Activated CD8-positive, alpha-beta T cell treated with anti-CD3 and anti-CD28 coated beads for 36 hours (primary cell): ENCODE measurements around the gene GRAMD2B. TPM values are rescaled to one million over a fixed set of nuclear protein-coding genes. Genes with fewer than 3 reads are reported as not detected.

ENCODE experiments used
- ATAC-seq: fragments of 200-7000 bp; cut with Tn5 transposase; one replicate; pipeline ENCODE4 v1.10.0; 2021; ENCODE audit warnings: mild to moderate bottlenecking, moderate library complexity
- CTCF ChIA-PET: fragments of 350-600 bp; sonication (Branson Sonifier 250); formaldehyde crosslinking; loops from one replicate; lab custom pipeline; 2021; ENCODE audit warnings: antibody characterized with exemption; lab: Charles Lee
- POLR2A ChIA-PET: fragments of 350-600 bp; sonication (Branson Sonifier 250); formaldehyde crosslinking; loops from one replicate; lab custom pipeline; 2021; ENCODE audit warnings: antibody characterized with exemption; lab: Charles Lee
- DNase-seq: peaks from one replicate; pipeline ENCODE4 v3.0.0-alpha.2; 2020
- H3K27ac Mint-ChIP-seq: one replicate; pipeline ENCODE4 v1.8.0; 2021; ENCODE audit warnings: mild to moderate bottlenecking, mixed read lengths
- H3K27me3 Mint-ChIP-seq: one replicate; pipeline ENCODE4 v1.8.0; 2021; ENCODE audit warnings: mixed read lengths
- H3K36me3 Mint-ChIP-seq: one replicate; pipeline ENCODE4 v1.8.0; 2021; ENCODE audit warnings: low read depth, mixed read lengths
- H3K4me1 Mint-ChIP-seq: one replicate; pipeline ENCODE4 v1.8.0; 2021; ENCODE audit warnings: low read depth, mixed read lengths
- H3K4me3 Mint-ChIP-seq: one replicate; pipeline ENCODE4 v1.8.0; 2021; ENCODE audit warnings: mild to moderate bottlenecking, moderate library complexity, mixed read lengths
- H3K9me3 Mint-ChIP-seq: one replicate; pipeline ENCODE4 v1.8.0; 2021; ENCODE audit warnings: mixed read lengths
- CTCF ChIP-seq: fragments of 200-600 bp; IDR thresholded peaks from one replicate; pipeline ENCODE4 v1.8.0; 2022; ENCODE audit warnings: antibody characterized with exemption, mild to moderate bottlenecking
- intact Hi-C: fragments of 100-400 bp; cut with micrococcal nuclease; formaldehyde crosslinking; loops from one replicate; pipeline ENCODE4 v1.10.0; 2022
- total RNA-seq, 2 experiments: library from RNA; stranded (reverse); gene quantifications; one replicate each; pipeline ENCODE4 v1.2.3, GENCODE V29; 2021

The GRAMD2B gene
- total RNA-seq, 2 experiments from 2014 or later, result 8.0 to 8.4 TPM

GRCh38 chr5:126508251-126508961, 85.2 kb downstream of the GRAMD2B start:
- ChIA-PET CTCF (interaction anchor here (1.0 to 1.6 kb wide), 3 partner anchors 8 to 31 kb away, joined by 3 to 11 read pairs (median 3); no protein-coding TSS in a partner anchor), POLR2A (interaction anchor here (1.4 kb wide), 1 partner anchor 85 kb away, joined by 4 read pairs; the partner anchor contains the start of gene GRAMD2B)
- peaks cover 35% of the 10 kb centered on the region for H3K4me1 Mint-ChIP-seq
- DNase-seq, result peak; percentile 35
- intact Hi-C loops, result no loop called here
- no peaks in the 10 kb centered on the region for H3K36me3 Mint-ChIP-seq
- peak; percentile 60 for ATAC-seq
- TF ChIP-seq CTCF, result no peak
- H3K27me3 Mint-ChIP-seq, result no peaks in the 10 kb centered on the region
- peak overlapping the region; percentile 53 for H3K4me3 Mint-ChIP-seq
- H3K9me3 Mint-ChIP-seq, result no peaks in the 10 kb centered on the region
- peak overlapping the region; percentile 79 for H3K27ac Mint-ChIP-seq

GRCh38 chr5:126508962-126509279, 85.7 kb downstream of the GRAMD2B start:
- CTCF ChIA-PET, result interaction anchor here (1.0 to 1.6 kb wide), 3 partner anchors 9 to 30 kb away, joined by 3 to 11 read pairs (median 3); no protein-coding TSS in a partner anchor
- Mint-ChIP-seq H3K4me3 (peak overlapping the region; percentile 53), H3K27me3 (no peaks in the 10 kb centered on the region), H3K9me3 (no peaks in the 10 kb centered on the region), H3K36me3 (no peaks in the 10 kb centered on the region), H3K27ac (peak overlapping the region; percentile 79), H3K4me1 (peaks cover 30% of the 10 kb centered on the region)
- ATAC-seq, result peak; percentile 89
- no peak for DNase-seq
- intact Hi-C loops, result no loop called here
- no peak for TF ChIP-seq CTCF
- POLR2A ChIA-PET, result interaction anchor here (1.4 kb wide), 1 partner anchor 85 kb away, joined by 4 read pairs; the partner anchor contains the start of gene GRAMD2B

- ChIA-PET POLR2A (interaction anchor here (1.4 kb wide), 1 partner anchor 86 kb away, joined by 4 read pairs; the partner anchor contains the start of gene GRAMD2B), CTCF (interaction anchor here (1.0 to 1.6 kb wide), 4 partner anchors 9 to 30 kb away, joined by 3 to 11 read pairs (median 5); no protein-coding TSS in a partner anchor)
- TF ChIP-seq CTCF, result no peak
- ATAC-seq, result no peak
- H3K27ac Mint-ChIP-seq, result peak overlapping the region; percentile 79
- no peak for DNase-seq
- no peaks in the 10 kb centered on the region for H3K9me3 Mint-ChIP-seq
- H3K4me1 Mint-ChIP-seq, result peaks cover 30% of the 10 kb centered on the region
- H3K36me3 Mint-ChIP-seq, result no peaks in the 10 kb centered on the region
- intact Hi-C loops, result no loop called here
- H3K27me3 Mint-ChIP-seq, result no peaks in the 10 kb centered on the region
- H3K4me3 Mint-ChIP-seq, result peak overlapping the region; percentile 53
These were observed 86.1 kb downstream of the GRAMD2B start for GRCh38 chr5:126509339-126509738.

GRCh38 chr5:126511961-126512360, 88.8 kb downstream of the GRAMD2B start:
- no peak for DNase-seq
- intact Hi-C loops, result no loop called here
- H3K36me3 Mint-ChIP-seq, result no peaks in the 10 kb centered on the region
- ChIA-PET POLR2A (no interaction called here), CTCF (interaction anchor here (1.6 to 2.5 kb wide), 3 partner anchors 10 to 27 kb away, joined by 4 to 17 read pairs (median 8); no protein-coding TSS in a partner anchor)
- H3K4me3 Mint-ChIP-seq, result no peak overlapping the region
- H3K27me3 Mint-ChIP-seq, result no peaks in the 10 kb centered on the region
- H3K9me3 Mint-ChIP-seq, result no peaks in the 10 kb centered on the region
- TF ChIP-seq CTCF, result no peak
- ATAC-seq, result no peak
- no peak overlapping the region for H3K27ac Mint-ChIP-seq
- H3K4me1 Mint-ChIP-seq, result peaks cover 29% of the 10 kb centered on the region

- ChIA-PET POLR2A (no interaction called here), CTCF (interaction anchor here (0.6 to 2.5 kb wide), 5 partner anchors 9 to 173 kb away, joined by 3 to 17 read pairs (median 4); no protein-coding TSS in a partner anchor)
- Mint-ChIP-seq H3K4me1 (peaks cover 27% of the 10 kb centered on the region), H3K9me3 (no peaks in the 10 kb centered on the region), H3K36me3 (no peaks in the 10 kb centered on the region), H3K4me3 (no peak overlapping the region), H3K27ac (no peak overlapping the region), H3K27me3 (no peaks in the 10 kb centered on the region)
- ATAC-seq (no peak), DNase-seq (no peak)
- TF ChIP-seq CTCF, result no peak
- intact Hi-C loops, result no loop called here
These were observed 89.2 kb downstream of the GRAMD2B start for GRCh38 chr5:126512451-126512850.
